Tibial nerve (tissue), 4 donors: ENCODE results near the gene CDK5.

Experiments used
- EP300 ChIP-seq, 2 donors: sonication (generic); formaldehyde crosslinking; IDR thresholded peaks; one replicate each; pipeline ENCODE4 v1.6.1; 2017; ENCODE audit warnings: antibody characterized with exemption in 2 of 2, mild to moderate bottlenecking in 1 of 2
- TF ChIP-seq, protein P1 (sequence below), 5 experiments: fragments of 200-600 bp in 3 of 5; fragments of 450-650 bp in 2 of 5; sonication (generic) in 3 of 5; IDR thresholded peaks; one replicate each; pipeline ENCODE4 v1.5.1; 2016 to 2019; ENCODE audit warnings: antibody characterized with exemption in 5 of 5, mild to moderate bottlenecking in 3 of 5, moderate library complexity in 2 of 5

DNA sequence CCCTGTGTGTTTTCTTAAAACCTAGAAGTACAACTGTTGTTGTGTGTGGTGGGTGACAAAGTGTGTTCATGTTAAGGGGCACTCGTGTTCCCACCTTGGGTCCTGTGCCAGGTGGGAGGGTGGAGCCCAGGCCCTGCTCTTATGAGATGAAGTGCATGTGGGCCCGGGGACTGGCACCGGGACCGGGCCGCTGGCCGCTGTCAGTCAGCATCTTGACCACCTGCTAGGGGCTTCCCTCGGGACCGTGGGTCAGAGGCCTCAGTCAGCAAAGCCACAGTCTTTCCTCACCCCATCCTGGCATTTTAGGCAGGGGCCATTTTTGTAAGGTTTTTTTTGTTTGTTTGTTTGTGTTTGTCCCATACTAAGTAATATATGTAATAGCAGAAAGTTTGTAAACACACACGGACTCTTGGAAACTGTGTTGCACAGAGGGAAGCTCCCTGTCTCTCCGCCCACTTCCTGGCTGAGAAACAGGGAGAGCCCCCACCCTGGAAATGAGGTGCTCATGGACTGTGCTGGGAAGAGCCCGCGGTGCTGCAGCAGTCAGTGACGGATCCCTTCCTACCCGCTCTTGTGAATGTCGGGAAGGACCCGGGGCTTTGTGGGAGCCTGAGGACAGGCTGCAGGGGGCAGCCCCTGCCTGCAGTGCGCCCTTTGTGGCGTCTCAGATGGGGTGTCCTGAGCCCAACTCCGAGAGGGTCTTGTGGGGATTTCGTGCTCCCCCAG, 42.0 kb upstream of the CDK5 start:
- TF ChIP-seq, protein P1, sequence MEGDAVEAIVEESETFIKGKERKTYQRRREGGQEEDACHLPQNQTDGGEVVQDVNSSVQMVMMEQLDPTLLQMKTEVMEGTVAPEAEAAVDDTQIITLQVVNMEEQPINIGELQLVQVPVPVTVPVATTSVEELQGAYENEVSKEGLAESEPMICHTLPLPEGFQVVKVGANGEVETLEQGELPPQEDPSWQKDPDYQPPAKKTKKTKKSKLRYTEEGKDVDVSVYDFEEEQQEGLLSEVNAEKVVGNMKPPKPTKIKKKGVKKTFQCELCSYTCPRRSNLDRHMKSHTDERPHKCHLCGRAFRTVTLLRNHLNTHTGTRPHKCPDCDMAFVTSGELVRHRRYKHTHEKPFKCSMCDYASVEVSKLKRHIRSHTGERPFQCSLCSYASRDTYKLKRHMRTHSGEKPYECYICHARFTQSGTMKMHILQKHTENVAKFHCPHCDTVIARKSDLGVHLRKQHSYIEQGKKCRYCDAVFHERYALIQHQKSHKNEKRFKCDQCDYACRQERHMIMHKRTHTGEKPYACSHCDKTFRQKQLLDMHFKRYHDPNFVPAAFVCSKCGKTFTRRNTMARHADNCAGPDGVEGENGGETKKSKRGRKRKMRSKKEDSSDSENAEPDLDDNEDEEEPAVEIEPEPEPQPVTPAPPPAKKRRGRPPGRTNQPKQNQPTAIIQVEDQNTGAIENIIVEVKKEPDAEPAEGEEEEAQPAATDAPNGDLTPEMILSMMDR (IDR thresholded peaks at IDR 0.05) = no peak
- no peak for TF ChIP-seq EP300 (IDR thresholded peaks at IDR 0.05)
